Hematopoietic multipotent progenitor cell (in vitro differentiated cells): Measurements from ENCODE around the gene SASH1. TPM values are rescaled to one million over a fixed set of nuclear protein-coding genes. Genes with fewer than 3 reads are reported as not detected.
A peak's percentile ranks its signal among the peaks of the same experiment; 100 is the strongest.

Experiments
- DNase-seq, 3 donors: peaks; one replicate each; pipeline ENCODE4 v3.0.0-alpha.2; 2011 to 2015; ENCODE audit warnings: low read depth in 2 of 3, low spot score in 2 of 3
- total RNA-seq: library from RNA; depleted of rRNA; stranded (reverse); fragments of >200 nt; gene quantifications from one replicate; pipeline ENCODE4 v1.2.3, GENCODE V29; 2012

The SASH1 gene
- total RNA-seq, 1 donor = 0.27 TPM

- no peak for DNase-seq
These were observed 86.8 kb downstream of the SASH1 start for GRCh38 chr6:148429423-148429822.

DNA sequence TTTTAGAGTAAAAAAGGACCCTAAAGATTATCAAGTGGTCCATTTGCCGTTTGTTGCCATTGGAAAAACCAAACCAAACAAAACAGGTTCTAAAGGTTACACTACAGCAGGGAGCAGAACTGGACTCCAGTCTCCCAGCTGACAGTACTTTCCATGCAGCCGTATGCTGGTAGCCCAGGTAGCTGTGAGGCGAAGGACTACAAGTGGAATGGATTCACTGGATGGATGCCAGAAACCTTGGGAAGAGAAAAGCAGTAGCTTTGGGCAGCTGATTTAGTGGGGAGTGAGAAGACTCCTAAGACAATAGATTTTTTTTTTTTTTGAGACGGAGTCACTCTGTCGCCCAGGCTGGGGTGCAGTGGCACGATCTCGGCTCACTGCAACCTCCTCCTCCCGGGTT, 88.3 kb downstream of the SASH1 start:
- DNase-seq = no peak

DNA sequence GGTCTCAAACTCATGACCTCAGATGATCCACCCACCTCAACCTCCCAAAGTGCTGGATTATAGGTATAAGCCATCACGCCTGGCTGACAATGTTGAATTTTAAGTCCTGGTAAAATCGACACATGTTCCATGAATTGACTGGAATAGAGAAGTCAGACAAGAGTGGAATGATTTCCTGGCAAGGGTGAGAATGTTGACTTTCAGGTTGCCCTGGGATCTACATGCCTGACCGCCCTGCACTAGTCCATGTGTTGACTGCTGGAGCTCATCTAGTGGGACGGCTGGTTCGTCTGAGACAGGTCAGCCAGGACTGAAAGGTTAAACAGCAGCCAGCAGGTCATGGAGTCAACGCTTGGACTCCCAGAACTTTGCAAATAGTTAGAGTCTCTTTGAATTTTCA, 88.8 kb downstream of the SASH1 start:
- DNase-seq = no peak

GRCh38 chr6:148431840-148432239, 89.2 kb downstream of the SASH1 start:
- DNase-seq = no peak

GRCh38 chr6:148432462-148433195, 90.0 kb downstream of the SASH1 start:
- no peak for DNase-seq

- DNase-seq = no peak
These were observed 92.7 kb downstream of the SASH1 start for GRCh38 chr6:148435386-148435785.

GRCh38 chr6:148436466-148436865, 93.8 kb downstream of the SASH1 start:
- DNase-seq = no peak

DNA sequence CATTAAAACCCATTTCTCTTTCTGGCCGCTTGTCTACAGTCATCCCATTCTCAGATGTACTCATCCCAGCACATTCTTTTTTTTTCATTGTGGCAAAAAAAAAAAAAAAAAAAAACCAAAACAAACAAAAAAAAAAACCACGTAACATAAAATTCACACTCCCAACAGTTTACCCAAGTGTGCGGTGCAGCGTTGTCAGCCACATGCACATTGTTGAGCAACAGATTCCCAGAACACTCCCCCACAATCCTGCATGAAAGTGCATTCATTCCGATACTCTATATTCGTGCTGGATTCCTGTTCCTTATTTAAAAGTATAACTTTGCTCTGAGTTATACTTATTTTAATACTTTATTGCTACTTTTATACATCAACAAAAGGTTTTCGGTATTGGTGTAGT, 96.0 kb downstream of the SASH1 start:
- no peak for DNase-seq

DNA sequence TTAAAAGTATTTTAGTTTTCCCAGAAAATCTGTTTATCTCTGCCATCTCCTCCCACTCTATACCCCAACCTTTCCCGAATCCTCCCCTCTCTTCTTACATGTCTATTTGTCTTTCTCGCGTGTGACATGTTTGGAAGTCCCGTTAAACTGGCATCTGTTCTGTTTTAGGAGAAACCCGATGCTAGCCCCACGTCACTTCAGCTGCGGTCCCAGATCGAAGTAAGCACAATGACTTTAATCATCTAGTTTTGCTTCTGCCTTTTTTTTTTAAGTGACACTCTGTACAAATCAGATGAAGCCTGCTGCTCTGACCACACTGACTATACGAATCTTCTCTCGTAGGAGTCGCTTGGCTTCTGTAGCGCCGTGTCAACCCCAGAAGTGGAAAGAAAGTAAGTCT, 97.4 kb downstream of the SASH1 start:
- no peak for DNase-seq

- DNase-seq = peak in 1 of 3 donors; percentile 13
These were observed 98.3 kb downstream of the SASH1 start for GRCh38 chr6:148440877-148441453.

- DNase-seq = peak in 2 of 3 donors; percentile 15 to 29
These were observed 98.8 kb downstream of the SASH1 start for GRCh38 chr6:148441454-148441911.

- no peak for DNase-seq
These were observed 101.3 kb downstream of the SASH1 start for GRCh38 chr6:148443798-148444560.

DNA sequence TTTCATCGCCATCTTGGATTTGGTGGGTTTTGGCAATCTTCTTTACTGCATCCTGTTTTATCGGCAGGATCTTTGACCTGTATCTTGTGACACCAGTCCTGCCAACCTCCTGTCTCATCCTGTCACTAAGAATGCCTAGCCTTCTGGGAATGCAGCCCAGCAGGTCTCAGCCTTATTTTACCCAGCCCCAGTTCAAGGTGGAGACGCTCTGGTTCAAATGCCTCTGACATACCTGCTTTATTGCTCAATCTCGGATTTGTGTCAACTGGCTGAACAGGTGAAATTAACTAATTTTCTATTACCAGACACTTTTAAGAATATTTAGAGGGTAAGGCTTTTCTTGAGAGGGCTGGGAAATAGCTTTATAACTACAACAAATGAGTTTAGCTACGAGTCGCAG, 102.5 kb downstream of the SASH1 start:
- DNase-seq = no peak

- no peak for DNase-seq
These were observed 103.0 kb downstream of the SASH1 start for GRCh38 chr6:148445620-148446019.

- no peak for DNase-seq
These were observed 104.0 kb downstream of the SASH1 start for GRCh38 chr6:148446681-148447080.

- DNase-seq = no peak
These were observed 105.0 kb downstream of the SASH1 start for GRCh38 chr6:148447521-148448230.

DNA sequence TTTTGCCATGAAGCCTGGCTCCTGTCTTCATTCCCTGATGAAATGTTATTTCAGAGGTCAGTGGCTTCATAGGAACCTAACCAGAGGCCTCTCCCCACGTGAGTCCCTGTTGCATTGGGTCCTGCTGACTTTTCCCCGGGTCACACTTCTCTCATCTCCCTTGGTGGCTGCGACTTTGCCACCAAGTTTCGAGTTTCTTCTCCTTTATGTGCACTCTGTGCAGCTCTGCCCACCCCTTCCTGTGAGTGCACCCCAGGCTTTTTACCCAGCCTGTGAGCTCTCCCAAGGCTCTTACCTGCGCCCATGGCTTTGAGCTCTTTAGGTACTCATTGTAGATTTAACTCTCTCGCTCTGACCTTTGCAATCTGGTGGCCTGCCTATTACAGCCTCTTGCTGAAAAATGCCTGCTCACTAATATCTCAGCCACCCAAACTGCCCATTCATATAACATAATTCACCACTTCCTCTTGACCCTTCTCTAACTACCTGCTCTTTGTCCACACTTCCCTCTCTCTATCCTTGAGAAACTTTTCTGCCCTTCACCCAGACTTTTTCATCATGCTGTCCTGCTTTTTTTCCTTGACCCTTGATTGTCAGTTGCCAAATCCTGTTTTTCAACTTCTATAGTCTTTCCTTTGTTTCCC, 105.9 kb downstream of the SASH1 start:
- DNase-seq = no peak

DNA sequence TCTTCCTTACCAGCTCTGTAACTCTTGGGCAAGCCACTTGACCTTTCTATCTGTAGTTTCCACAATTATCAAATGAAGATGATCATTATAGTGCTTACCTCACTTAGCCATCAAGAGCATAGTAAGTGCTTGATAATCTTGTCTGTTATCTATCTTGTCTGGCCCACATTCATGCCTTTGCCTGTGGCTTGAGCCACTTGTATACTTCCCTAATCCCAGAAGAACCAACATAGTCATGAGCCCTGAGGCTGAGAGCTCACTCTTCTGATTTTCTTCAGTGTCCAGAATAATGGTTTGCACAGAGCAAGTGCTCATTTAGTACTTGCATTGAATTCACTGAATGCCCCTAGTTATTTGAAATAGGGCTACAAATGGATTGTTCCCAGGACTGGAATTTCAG, 108.2 kb downstream of the SASH1 start:
- DNase-seq = no peak

- DNase-seq = peak in 1 of 3 donors; percentile 14
These were observed 109.1 kb downstream of the SASH1 start for GRCh38 chr6:148451690-148452089.

- no peak for DNase-seq
These were observed 110.2 kb downstream of the SASH1 start for GRCh38 chr6:148452876-148453275.

DNA sequence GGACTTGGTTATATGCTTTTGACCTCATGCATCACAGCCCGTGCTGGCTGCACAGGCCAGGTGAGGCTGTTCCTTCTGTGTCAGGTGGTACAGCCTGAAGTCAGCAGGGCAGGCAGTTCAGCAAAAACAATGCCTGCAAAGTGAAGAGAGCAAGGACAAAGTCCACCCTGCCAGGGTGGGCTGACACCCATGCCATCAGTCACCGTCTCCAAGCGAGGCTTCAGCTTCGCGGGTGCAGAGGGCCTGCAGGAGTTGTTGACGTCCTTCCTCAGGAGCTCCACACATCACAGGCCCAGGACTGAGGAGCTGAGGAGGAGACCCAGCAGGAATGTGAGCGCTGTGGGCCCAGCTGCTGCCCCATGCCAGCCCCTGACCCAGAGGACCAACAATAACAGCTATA, 111.3 kb downstream of the SASH1 start:
- DNase-seq = no peak
